ENCODE results near the gene NELL2. TPM values are rescaled to one million over a fixed set of nuclear protein-coding genes. Genes with fewer than 3 reads are reported as not detected.
"Not testable (repeated sequence)": the region's sequence is repeated elsewhere in the genome, so short reads cannot be mapped to it uniquely, and the experiment has no call there.

Gene NELL2
- total RNA-seq, 1 experiment from 2014 or later, result 0.95 TPM

DNA sequence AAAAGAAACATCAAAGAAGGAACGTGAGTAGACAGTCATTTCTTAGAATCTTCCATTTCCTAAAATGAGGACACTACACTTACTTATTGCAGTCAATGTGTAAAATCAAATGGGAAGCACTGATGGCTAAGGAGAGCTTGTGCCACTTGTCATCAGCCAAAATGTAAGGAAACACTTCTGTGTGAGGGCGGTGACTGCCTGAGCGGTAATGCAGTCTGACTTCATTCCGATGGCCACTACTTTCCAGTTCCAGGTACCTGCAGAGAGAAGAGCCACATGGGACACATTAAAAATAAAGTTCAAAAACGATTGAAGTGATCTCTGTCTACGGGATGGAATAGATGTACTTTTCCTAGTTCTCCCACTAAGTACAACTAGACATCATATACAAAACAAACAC is 96.3 kb downstream of the NELL2 start:
- DNase-seq (ENCODE audit: low read depth), result no peak

DNA sequence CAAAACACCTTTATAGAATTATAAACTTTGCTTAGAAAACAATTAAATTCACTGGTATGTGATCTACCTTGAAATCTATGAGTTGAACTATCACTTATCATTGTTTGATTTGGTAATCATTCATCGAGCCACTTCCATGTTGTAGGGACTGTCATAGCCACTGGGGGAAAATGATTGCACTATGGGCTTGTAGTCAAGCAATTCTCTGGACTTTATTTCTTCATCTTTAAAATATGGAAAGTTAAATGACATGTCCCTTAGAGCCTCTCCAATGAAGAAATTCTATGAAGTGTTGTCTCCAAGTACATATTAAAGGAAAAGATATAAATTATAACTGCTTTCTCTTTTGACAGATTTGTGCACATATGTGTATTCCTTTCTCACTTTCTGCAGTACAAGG is 97.3 kb downstream of the NELL2 start:
- DNase-seq (ENCODE audit: low read depth), result no peak

DNA sequence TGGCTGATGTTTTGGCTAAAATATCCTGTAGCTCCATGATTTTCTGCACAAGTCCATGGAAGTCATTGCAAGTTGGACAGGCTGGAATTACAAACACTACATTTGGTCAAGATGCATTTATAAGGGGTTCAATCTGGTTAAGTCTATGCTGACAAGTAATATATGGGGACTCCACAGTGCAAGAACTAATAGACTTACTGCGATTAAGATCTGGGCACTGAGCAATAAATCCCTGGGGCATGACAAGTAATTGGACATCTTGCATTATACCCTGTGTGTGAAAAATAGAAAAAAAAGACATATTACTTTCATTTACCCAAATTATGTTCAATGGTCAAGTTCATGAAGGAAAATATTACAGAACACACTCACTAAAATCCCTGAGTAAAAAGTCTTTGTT is 99.1 kb downstream of the NELL2 start:
- DNase-seq (ENCODE audit: low read depth), result no peak

DNA sequence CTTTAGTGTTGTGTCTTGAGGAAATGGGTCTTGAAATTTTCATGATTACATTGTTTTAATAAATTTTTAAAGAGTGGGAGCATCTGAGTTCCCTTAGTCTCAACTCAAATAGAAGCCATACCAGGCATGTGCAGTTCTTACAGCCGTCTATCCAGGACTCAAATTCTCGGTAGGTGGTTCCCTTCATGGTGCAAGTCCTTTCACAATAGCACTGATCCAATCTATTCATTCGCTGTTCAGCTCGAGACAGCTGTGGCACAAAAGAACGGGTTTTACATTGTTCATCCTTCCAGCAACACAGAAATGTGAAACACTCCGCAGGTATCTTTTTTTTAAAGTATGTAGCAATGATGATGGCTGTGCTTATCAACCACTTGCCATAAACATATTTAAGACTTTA is 100.2 kb downstream of the NELL2 start:
- DNase-seq (ENCODE audit: low read depth), result no peak

DNA sequence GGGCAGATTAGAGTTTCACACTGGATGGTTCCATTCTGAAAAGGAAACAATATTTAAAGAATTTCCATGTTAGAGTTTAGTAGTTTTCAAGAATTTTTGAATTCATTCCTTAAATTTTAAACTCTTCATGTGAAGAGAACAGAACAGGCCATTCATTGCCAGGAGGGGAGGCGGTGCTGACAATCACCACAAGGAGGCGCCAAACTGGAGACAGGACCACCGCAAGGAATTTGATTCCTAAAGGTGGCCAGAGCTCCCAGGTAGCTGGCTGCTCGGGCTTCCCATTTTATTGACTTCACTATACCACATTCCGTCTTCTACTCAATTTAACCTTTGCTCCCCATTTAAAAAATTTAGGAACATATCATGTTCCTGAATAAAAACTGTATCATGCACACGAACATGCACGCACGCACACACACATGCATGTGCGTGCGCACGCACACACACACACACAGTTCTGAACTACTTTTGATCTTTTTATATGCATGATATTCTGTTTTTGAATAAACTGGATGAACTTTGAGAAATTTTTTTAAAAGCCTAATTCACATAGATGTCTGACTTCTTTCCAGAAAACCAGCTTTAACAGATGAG is 101.2 kb downstream of the NELL2 start:
- DNase-seq (ENCODE audit: low read depth), result peak; percentile 28

DNA sequence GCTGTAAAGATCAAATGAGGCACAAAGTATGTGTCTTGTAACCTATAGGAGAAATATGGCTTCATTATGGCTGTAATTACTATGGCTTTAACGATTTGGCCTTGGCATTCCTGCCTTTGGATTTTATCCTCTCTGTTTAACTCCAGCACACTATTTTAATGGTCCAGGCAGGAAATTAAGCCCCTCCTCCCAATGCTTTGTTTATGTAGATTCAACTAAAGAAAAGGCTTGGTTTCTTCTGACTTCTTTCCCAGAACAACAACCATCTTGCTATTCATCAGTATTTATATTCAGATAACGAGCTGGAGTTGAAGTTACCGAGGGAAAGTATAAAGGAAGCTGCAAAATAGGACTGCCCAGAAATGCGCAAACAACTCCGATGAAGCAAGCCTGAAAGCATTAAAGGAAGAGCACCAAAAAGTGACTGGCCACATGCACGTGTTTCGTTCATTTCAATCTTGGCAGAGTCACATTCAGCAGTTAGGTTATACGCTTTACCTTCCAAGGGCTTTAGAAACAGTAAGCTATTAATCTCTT is 104.6 kb downstream of the NELL2 start:
- no peak for DNase-seq (ENCODE audit: low read depth)

DNA sequence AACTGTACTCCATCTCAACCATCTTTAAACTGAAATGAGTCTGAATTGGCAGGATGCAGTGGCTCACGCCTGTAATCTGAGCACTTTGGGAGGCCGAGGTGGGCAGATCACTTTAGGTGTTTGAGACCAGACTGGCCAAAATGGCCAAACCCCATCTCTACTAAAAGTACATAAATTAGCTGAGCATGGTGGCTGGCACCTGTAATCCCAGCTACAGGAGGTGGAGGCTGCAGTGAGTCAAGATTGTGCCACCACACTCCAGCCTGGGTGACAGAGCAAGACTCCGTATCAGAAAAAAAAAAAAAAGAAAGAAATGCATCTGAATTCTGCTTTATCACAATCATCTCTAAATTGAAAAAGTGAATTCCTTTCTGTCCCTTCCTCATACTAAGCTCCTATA is 110.3 kb downstream of the NELL2 start:
- DNase-seq (ENCODE audit: low read depth), result no peak

DNA sequence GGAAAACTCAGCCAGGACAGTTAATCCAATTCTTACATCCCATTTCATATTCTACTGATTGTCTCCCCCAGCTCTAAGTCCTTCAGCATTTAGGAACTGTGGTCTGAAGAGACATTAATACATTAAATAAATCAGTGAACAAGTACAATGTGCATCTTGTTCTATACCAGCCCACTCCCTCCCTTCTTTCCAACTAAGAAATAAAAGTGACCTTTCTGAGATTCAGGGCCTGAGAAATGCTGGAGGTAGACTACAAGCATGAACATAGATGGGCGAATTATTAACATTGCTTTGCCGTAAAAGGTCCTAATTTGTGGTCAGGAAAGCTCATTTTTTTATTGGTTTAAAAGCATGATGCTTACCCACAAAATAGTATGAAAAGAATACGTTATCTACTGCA is 113.1 kb downstream of the NELL2 start:
- no peak for DNase-seq (ENCODE audit: low read depth)

DNA sequence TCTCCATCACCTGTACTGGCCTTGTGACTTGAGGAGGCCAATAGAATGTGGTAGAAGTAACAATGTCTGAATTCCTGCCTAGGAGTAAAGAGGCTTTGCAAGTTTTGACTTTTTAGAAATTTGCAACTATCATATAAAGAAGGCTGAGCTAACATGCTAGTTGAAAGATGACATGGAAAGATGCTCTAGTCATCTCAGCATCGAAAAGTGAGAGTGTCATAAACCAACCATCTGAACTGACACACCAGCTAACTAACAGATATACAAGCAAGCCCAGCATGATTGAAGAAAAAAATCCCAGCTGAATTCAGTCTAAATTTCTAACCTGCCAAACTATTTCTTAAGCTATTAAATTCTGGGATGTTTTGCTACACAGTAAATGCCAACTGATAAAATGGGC is 116.8 kb downstream of the NELL2 start:
- no peak for DNase-seq (ENCODE audit: low read depth)

DNA sequence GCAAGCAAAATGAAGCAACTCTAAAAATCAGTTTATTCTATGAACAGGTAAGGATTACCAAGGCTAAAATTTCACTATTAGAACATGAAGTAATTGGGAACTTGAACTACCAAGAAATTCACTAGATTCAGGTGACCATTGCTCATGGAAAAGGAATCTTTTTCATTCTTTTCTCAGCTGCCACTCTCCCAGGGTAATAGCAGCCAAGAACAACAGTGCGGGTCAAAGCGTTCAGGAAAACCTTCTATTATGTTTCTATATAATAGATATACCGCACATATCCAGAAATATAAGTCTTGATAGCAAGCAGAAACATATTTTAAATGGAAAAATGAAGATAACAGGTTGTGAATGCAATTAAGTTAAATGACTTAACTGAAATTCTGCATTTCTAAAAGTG is 125.6 kb downstream of the NELL2 start:
- DNase-seq (ENCODE audit: low read depth), result no peak

DNA sequence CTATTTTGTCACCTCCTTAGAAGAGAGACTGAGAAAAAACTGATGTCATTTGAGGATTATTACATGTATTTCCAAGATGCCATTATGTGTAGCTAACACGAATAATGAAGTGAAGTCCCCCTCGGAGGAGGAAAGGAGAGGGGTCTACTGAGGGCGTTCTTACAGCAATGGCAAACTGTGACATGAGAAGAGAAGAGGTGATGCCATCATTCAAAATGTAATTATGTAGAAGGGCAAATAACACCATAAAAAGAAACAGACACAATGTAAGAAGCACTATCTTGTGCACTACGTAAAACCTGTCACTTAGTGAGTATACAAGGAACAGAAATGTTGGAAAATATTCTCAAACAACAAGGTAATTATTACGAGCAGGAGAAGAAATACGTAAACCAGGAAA is 126.5 kb downstream of the NELL2 start:
- no peak for DNase-seq (ENCODE audit: low read depth)

DNA sequence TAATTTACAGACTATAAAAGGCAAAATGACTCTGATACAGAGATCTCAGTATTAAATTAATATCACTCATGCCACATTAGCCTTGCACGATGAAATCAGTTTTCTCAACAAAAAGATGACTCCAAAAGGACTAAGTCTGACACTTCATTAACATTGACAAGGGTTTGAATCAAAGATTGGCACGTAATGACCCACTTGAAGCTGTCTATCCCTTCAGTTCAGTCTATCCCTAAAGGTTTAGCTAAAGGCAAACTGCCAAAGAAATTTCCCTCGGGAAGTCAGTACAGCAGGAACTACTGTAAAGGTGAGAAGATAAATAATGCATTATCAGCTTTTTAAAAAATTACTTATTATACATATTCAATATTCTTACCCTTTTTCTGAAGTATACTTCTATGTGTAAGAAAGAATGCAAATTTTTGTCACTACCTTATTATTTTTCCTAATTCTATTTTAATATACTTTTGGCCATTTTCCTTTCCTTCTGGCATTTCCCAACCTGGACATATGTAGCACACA is 127.1 kb downstream of the NELL2 start:
- DNase-seq (ENCODE audit: low read depth), result no peak

DNA sequence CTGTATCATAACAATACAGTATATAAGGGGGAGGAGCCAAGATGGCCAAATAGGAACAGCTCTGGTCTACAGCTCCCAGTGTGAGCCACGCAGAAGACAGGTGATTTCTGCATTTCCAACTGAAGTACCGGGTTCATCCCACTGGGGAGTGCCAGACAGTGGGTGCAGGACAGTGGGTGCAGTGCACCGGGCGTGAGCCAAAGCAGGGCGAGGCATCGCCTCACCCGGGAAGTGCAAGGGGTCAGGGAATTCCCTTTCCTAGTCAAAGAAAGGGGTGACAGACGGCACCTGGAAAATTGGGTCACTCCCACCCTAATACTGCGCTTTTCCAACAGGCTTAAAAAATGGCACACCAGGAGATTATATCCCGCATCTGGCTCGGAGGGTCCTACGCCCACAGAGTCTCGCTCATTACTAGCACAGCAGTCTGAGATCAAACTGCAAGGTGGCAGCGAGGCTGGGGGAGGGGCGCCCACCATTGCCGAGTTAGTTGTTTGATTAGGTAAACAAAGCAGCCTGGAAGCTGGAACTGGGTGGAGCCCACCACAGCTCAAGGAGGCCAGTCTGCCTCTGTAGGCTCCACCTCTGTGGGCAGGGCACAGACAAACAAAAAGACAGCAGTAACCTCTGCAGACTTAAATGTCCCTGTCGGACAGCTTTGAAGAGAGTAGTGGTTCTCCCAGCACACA is 134.7 kb downstream of the NELL2 start:
- not testable (repeated sequence) for DNase-seq (ENCODE audit: low read depth)

DNA sequence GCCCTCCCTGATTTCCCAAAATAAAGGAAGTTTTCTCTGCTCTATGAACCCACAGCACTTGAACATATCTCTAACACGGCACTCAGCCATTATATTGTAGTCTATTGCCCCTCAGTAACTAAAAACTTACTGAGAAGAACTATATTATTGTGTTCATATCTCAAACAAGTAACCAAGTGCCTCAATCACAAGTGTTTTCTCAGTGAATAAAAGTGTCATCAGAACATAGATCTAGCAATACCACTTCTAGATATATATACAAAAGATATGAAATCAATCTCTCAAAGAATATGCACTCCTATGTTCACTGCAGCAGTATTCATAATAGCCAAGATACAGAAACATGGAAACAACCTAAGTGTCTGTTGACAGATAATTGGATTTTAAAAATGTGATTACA is 138.1 kb downstream of the NELL2 start:
- DNase-seq (ENCODE audit: low read depth), result no peak

DNA sequence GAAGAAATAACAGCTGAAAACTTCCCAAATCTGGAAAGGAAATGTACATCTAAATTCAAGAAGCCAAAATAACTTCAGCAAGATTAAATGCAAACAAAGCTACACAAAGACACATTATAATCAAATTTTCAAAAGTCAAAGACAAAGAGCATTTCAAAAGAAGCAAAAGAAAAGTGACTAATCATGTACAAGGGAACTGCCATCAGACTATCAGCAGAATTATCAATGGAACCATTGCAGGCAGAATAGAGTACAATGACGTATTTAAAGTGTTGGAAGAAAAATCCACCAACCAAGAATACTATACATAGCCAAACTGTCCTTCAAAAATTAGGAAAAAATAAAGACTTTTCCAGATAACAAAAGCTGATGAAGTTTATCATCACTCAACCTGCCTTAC is 147.5 kb downstream of the NELL2 start:
- DNase-seq (ENCODE audit: low read depth), result no peak

DNA sequence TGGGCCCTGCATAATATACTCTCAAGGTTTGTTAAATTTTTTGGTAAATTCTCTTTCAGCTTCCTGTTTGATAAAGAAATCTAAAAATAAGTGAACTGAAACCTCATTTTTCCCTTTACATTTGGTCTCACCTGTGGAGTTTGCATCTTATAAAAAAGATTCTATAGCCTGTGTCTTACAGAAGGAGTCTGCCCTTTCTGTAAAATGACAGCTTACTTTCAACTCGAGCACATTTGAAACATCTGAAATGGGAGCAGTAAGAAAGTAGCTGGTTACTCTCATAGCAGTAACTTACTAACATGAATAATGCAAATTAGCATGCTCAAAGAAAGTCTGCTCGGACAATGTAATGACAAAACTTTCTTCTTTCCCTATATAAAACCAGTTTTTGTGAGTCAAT is 155.8 kb downstream of the NELL2 start:
- no peak for DNase-seq (ENCODE audit: low read depth)

DNA sequence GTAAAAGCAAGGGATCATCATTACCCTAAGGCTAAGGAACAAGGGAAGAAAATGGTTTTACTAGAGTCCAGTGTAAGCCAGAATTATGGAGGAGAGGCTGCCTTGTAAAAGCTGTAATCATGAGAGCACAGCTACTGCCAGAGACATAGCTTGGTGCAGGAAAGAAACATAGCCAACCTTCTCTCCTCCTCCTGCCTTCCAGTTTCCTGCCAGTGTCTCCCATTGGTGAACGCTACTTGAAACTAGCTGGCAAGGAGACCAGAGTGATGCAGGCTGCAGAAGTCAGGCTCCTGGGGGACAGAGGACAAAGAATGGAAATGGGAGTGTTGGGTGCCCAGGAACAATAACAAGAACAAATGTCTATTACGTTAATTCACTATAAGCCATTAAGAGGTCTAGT is 158.5 kb downstream of the NELL2 start:
- no peak for DNase-seq (ENCODE audit: low read depth)

DNA sequence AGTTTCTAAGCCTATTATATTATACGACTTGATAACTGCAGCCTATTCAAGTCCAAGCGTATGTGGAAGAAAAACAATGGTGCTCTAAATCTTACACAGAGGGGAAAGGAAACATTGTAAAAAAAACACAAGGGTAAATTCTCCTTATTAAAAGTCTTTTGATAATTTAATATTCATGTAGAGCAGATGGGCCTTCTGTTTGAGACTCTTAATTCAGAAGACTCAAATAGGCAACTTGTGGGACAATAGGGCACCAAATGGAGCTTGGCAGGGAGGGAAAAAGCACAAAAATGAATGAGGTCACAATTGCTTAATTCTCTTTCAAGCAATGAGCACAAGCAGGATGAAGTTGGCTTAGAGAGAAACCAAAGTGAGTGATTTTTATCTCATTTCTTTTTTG is 159.4 kb downstream of the NELL2 start:
- DNase-seq (ENCODE audit: low read depth), result no peak

DNA sequence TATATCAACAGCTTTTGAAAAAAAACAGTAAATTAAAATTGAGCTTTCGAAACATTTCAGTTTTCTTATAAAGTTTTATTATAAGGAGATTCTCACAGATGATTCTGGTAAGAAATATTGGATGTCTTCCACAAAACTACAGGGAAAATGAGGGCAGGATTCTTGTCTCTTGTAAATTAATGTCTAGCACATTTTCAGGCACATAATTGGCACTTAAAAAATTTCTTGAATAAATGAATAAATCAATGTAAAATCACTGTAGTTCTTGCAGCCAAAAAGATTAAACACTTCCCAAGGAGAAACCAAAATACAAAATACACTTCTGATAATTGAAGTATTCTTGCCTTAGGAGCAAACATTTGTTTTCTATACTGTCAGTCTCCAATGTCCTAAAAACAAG is 164.4 kb downstream of the NELL2 start:
- no peak for DNase-seq (ENCODE audit: low read depth)

DNA sequence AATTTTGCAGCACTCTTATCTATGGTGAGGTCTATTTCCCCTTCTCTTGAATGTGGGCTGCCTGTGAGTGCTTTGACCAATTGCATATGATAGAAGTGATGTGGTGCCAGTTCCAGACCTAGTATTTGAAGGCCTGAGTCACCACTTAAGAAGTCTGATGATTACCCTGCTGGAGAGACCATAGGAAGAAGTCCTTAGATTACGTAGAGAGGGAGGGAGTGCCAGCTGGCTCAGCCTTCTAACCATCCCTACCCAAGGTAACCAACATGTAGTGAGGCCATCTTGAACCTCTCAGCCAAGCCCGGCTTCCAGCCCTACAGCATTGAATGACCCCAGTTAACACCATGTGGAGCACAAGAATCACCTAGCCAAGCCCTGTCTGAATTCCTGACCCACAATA is 166.9 kb downstream of the NELL2 start:
- peak; percentile 31 for DNase-seq (ENCODE audit: low read depth)

DNA sequence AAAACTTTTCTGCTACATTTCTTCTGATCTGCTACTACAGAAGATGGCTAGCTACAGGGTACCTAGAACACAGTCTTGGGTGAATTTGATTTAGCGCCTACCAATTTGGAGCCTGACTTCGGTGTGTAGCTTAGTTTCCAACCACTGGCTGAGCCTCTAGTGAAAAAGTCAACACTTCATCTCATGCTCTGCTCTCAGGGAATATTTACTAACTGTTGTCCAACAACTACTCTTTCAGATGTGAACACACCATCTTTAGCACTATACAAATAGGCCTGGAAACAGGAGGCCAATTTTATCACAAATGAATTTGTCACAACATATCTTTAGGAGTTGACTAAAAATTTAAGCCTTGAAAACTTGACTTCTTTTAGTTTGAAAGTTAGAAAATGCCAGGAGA is 167.9 kb downstream of the NELL2 start:
- DNase-seq (ENCODE audit: low read depth), result no peak

DNA sequence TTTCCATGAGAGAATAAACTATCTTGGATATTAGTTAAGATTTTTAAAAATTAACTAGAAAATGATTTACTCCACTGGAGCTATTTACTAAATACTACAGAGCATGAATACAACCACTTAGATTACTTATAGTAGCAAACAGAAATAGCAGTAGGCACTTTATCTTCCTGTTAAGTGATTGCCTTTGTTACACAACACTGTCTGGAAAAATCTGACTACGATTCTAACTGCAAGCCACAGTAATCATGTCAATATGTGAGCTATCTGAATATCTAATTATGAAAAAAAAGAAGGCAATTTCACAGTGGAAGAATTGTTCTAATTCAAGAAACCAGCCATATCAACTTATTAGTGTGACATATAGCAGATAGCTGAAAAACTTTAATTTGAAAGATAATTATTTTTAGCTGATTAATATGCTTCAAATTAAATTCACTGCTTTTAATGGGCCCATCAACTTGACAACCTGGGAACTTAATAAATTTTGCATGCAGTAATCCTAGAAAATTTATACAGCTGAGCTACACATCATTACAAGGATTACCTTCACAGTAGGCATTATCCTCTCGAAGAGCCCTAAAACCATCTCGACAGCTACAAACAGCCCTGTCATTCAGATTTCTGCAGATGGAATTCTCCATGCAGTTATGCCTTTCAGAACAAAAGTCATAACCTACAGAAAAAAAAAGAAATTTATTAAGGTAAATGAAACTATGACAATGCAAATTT is 172.8 kb downstream of the NELL2 start:
- no peak for DNase-seq (ENCODE audit: low read depth)

Measured in HT1080 (cell line).